ENCODE measurements around the gene CECR2. TPM values are rescaled to one million over a fixed set of nuclear protein-coding genes. Genes with fewer than 3 reads are reported as not detected.

CECR2 gene
- total RNA-seq, 4 donors from 2014 or later: 1.8 to 2.7 (median 2.2) TPM

- H3K4me3 ChIP-seq (ENCODE audit: low read depth, poor library complexity, severe bottlenecking): no peak overlapping the region
- intact Hi-C loops (cut with DNase I; ENCODE audit: low total_unique reads): no loop called here
- TF ChIP-seq CTCF (IDR thresholded peaks at IDR 0.05) (no peak), POLR2A (IDR thresholded peaks at IDR 0.05) (no peak)
- DNase-seq (ENCODE audit: low spot score in 2 of 2): no peak
- WGBS, 2 donors: 83 to 85% methylated on average over 7 of the region's 7 CpGs
Measured at GRCh38 chr22:17384612-17385330, 15.5 kb downstream of the CECR2 start.

DNA sequence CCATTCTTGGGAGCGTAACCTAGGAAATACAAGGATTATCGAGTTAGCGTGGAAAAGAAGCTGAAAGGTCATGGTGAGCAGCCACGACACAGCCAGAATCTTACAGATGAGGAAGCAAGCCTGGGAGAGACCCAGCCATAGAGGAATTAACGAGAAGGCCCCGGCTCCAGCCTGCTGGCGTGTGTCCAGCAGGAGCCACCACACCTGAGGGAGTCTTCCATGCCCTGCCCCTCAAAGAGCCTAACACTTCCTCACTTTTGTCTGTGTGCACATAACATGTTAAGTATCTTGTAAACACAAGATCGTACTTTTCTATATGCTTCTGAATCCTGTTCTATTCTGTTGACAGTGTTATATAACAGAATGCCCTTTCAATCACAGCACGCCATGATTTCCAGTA, 18.1 kb downstream of the CECR2 start:
- 70 to 74% methylated on average over 9 of the region's 9 CpGs for WGBS, 2 donors
- no peak overlapping the region for H3K4me3 ChIP-seq (ENCODE audit: low read depth, poor library complexity, severe bottlenecking)
- DNase-seq (ENCODE audit: low spot score in 2 of 2): no peak
- intact Hi-C loops (cut with DNase I; ENCODE audit: low total_unique reads): no loop called here
- no peak for TF ChIP-seq POLR2A (IDR thresholded peaks at IDR 0.05)
- TF ChIP-seq CTCF (IDR thresholded peaks at IDR 0.05): no peak

DNA sequence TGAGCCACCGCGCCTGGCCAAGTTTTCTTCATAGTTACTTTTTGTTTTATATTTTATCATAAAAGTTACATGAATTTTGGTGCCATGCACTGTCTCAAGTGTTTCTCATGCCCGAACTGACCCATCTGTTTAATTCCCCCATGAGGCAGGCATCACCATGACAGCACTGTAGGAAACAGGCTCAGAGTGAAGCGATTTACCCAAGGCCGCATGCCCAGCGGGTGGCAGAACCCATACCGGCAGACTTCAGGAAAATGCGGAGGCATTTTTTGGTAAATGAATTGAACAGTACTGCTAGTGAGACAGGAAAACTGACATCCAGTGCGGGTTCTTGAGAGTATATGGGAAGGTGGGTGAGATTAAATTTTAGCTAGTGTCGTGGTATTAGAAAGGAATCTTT, 19.0 kb downstream of the CECR2 start:
- no peak for TF ChIP-seq POLR2A (IDR thresholded peaks at IDR 0.05)
- TF ChIP-seq CTCF (IDR thresholded peaks at IDR 0.05): no peak
- 88 to 94% methylated on average over 10 of the region's 10 CpGs for WGBS, 2 donors
- no peak for DNase-seq (ENCODE audit: low spot score in 2 of 2)
- H3K4me3 ChIP-seq (ENCODE audit: low read depth, poor library complexity, severe bottlenecking): no peak overlapping the region
- intact Hi-C loops (cut with DNase I; ENCODE audit: low total_unique reads): no loop called here

GRCh38 chr22:17390087-17390486, 20.8 kb downstream of the CECR2 start:
- 64 to 67% methylated on average over 5 of the region's 5 CpGs for WGBS, 2 donors
- no peak overlapping the region for H3K4me3 ChIP-seq (ENCODE audit: low read depth, poor library complexity, severe bottlenecking)
- DNase-seq (ENCODE audit: low spot score in 2 of 2): no peak
- TF ChIP-seq POLR2A (IDR thresholded peaks at IDR 0.05) (no peak), CTCF (IDR thresholded peaks at IDR 0.05) (no peak)
- intact Hi-C loops (cut with DNase I; ENCODE audit: low total_unique reads): loop anchor here (10.0 kb wide), 1 partner anchor 105 kb away; no protein-coding TSS in a partner anchor

GRCh38 chr22:17396516-17396915, 27.3 kb downstream of the CECR2 start:
- intact Hi-C loops (cut with DNase I; ENCODE audit: low total_unique reads): loop anchor here (10.0 kb wide), 1 partner anchor 112 kb away; no protein-coding TSS in a partner anchor
- H3K4me3 ChIP-seq (ENCODE audit: low read depth, poor library complexity, severe bottlenecking): no peak overlapping the region
- no peak for TF ChIP-seq POLR2A (IDR thresholded peaks at IDR 0.05)
- WGBS, 2 donors: 77 to 87% methylated on average over 3 of the region's 3 CpGs
- DNase-seq (ENCODE audit: low spot score in 2 of 2): no peak

- H3K4me3 ChIP-seq (ENCODE audit: low read depth, poor library complexity, severe bottlenecking): no peak overlapping the region
- TF ChIP-seq POLR2A (IDR thresholded peaks at IDR 0.05) (no peak), CTCF (IDR thresholded peaks at IDR 0.05) (no peak)
- WGBS, 2 donors: 70 to 71% methylated on average over 11 of the region's 11 CpGs
- intact Hi-C loops (cut with DNase I; ENCODE audit: low total_unique reads): loop anchor here (10.0 kb wide), 1 partner anchor 113 kb away; no protein-coding TSS in a partner anchor
- no peak for DNase-seq (ENCODE audit: low spot score in 2 of 2)
Measured at GRCh38 chr22:17397756-17398547, 28.7 kb downstream of the CECR2 start.
